H1 (cell line): Measurements from ENCODE around the gene SCPEP1. TPM values are rescaled to one million over a fixed set of nuclear protein-coding genes. Genes with fewer than 3 reads are reported as not detected.

Source experiments
- BACH1 ChIP-seq: IDR thresholded peaks from 2 replicates; pipeline ENCODE4 v1.6.1; 2012; ENCODE audit warnings: low read length, improper control_type of control experiment
- CBX8 ChIP-seq: fragments of 300-800, 300-1000 bp; sonication (generic); IDR thresholded peaks from 2 replicates; pipeline ENCODE4 v1.7.1; 2016; ENCODE audit warnings: low read depth, low read length, borderline replicate concordance
- CHD2 ChIP-seq: IDR thresholded peaks from 2 replicates; pipeline ENCODE4 v1.6.1; 2012; ENCODE audit warnings: low read length, improper control_type of control experiment
- GTF2F1 ChIP-seq: IDR thresholded peaks from 2 replicates; pipeline ENCODE4 v1.6.1; 2012; ENCODE audit warnings: low read depth, low read length, improper control_type of control experiment, borderline replicate concordance
- KDM4A ChIP-seq: IDR thresholded peaks from one replicate; pipeline ENCODE4 v1.7.1; 2012; ENCODE audit warnings: low read depth, mild to moderate bottlenecking, moderate library complexity, low read length, inconsistent platforms; ENCODE audit not compliant: severe bottlenecking
- TBP ChIP-seq: IDR thresholded peaks from 2 replicates; pipeline ENCODE4 v1.6.1; 2011; ENCODE audit warnings: low read depth, low read length, improper control_type of control experiment
- TCF12 ChIP-seq: IDR thresholded peaks from 2 replicates; pipeline ENCODE4 v1.6.1; 2011; ENCODE audit warnings: low read depth, mild to moderate bottlenecking, low read length
- TEAD4 ChIP-seq: IDR thresholded peaks from 2 replicates; pipeline ENCODE4 v1.6.1; 2012; ENCODE audit warnings: low read depth, low read length, inconsistent platforms, mixed read lengths
- polyA plus RNA-seq, 7 experiments: library from polyadenylated mRNA; depleted of rRNA in 3 of 7; stranded (reverse) in 5 of 7; unstranded in 2 of 7; fragments of >200 nt in 5 of 7; fragments of 200-250 nt in 2 of 7; gene quantifications; 1 replicate in 5 of 7; 2 replicates in 1 of 7; 4 replicates in 1 of 7; pipeline versions ENCODE4 v1.2.1 to v1.2.3, GENCODE V29; 2011 to 2013; ENCODE audit warnings: missing spikeins in 2 of 7, mixed read lengths in 2 of 7
- total RNA-seq: library from RNA; stranded (reverse); fragmentation: NEBNext Ultra II Directional; extraction: Animal tissue kit (Norgen Biotek cat#: 25700); gene quantifications from 2 replicates; pipeline ENCODE4 v1.2.1, GENCODE V29; 2021
- TF ChIP-seq, protein P1 (sequence below): fragments of 300-600 bp; sonication (generic); IDR thresholded peaks from 2 replicates; pipeline ENCODE4 v1.7.1; 2012; ENCODE audit warnings: low read length, moderate library complexity, mild to moderate bottlenecking, inconsistent platforms; ENCODE audit not compliant: insufficient replicate concordance
- TF ChIP-seq, protein P2 (sequence below): IDR thresholded peaks from 2 replicates; pipeline ENCODE4 v1.6.1; 2011; ENCODE audit warnings: low read length, improper control_type of control experiment

The SCPEP1 gene
- total and polyA plus RNA-seq, 2 of the 8 experiments (the other 6 are each of a cell fraction or from before 2014, with no cell fraction given), result 30.7 to 52.6 TPM

DNA sequence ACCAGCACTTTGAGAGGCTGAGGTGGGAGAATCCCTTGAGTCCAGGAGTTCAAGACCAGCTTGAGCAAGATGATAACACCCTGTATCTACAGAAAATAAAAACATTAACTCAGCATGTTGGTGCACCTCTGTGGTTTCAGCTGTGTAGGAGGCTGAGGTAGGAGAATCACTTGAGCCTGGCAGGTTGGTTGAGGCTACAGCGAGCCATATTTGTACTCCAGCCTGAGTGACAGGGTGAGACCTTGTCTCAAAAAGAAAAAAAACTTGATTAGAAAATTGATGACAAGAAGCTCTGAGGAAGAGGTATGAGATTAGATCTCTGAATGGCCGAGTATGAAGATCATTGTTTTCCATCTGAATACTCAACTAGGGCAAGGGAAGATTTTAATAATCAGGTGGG is 31.0 kb downstream of the SCPEP1 start (continued):
- TF ChIP-seq, protein P1, sequence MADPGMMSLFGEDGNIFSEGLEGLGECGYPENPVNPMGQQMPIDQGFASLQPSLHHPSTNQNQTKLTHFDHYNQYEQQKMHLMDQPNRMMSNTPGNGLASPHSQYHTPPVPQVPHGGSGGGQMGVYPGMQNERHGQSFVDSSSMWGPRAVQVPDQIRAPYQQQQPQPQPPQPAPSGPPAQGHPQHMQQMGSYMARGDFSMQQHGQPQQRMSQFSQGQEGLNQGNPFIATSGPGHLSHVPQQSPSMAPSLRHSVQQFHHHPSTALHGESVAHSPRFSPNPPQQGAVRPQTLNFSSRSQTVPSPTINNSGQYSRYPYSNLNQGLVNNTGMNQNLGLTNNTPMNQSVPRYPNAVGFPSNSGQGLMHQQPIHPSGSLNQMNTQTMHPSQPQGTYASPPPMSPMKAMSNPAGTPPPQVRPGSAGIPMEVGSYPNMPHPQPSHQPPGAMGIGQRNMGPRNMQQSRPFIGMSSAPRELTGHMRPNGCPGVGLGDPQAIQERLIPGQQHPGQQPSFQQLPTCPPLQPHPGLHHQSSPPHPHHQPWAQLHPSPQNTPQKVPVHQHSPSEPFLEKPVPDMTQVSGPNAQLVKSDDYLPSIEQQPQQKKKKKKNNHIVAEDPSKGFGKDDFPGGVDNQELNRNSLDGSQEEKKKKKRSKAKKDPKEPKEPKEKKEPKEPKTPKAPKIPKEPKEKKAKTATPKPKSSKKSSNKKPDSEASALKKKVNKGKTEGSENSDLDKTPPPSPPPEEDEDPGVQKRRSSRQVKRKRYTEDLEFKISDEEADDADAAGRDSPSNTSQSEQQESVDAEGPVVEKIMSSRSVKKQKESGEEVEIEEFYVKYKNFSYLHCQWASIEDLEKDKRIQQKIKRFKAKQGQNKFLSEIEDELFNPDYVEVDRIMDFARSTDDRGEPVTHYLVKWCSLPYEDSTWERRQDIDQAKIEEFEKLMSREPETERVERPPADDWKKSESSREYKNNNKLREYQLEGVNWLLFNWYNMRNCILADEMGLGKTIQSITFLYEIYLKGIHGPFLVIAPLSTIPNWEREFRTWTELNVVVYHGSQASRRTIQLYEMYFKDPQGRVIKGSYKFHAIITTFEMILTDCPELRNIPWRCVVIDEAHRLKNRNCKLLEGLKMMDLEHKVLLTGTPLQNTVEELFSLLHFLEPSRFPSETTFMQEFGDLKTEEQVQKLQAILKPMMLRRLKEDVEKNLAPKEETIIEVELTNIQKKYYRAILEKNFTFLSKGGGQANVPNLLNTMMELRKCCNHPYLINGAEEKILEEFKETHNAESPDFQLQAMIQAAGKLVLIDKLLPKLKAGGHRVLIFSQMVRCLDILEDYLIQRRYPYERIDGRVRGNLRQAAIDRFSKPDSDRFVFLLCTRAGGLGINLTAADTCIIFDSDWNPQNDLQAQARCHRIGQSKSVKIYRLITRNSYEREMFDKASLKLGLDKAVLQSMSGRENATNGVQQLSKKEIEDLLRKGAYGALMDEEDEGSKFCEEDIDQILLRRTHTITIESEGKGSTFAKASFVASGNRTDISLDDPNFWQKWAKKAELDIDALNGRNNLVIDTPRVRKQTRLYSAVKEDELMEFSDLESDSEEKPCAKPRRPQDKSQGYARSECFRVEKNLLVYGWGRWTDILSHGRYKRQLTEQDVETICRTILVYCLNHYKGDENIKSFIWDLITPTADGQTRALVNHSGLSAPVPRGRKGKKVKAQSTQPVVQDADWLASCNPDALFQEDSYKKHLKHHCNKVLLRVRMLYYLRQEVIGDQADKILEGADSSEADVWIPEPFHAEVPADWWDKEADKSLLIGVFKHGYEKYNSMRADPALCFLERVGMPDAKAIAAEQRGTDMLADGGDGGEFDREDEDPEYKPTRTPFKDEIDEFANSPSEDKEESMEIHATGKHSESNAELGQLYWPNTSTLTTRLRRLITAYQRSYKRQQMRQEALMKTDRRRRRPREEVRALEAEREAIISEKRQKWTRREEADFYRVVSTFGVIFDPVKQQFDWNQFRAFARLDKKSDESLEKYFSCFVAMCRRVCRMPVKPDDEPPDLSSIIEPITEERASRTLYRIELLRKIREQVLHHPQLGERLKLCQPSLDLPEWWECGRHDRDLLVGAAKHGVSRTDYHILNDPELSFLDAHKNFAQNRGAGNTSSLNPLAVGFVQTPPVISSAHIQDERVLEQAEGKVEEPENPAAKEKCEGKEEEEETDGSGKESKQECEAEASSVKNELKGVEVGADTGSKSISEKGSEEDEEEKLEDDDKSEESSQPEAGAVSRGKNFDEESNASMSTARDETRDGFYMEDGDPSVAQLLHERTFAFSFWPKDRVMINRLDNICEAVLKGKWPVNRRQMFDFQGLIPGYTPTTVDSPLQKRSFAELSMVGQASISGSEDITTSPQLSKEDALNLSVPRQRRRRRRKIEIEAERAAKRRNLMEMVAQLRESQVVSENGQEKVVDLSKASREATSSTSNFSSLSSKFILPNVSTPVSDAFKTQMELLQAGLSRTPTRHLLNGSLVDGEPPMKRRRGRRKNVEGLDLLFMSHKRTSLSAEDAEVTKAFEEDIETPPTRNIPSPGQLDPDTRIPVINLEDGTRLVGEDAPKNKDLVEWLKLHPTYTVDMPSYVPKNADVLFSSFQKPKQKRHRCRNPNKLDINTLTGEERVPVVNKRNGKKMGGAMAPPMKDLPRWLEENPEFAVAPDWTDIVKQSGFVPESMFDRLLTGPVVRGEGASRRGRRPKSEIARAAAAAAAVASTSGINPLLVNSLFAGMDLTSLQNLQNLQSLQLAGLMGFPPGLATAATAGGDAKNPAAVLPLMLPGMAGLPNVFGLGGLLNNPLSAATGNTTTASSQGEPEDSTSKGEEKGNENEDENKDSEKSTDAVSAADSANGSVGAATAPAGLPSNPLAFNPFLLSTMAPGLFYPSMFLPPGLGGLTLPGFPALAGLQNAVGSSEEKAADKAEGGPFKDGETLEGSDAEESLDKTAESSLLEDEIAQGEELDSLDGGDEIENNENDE, result no peak
- TF ChIP-seq TBP (no peak), TCF12 (no peak), BACH1 (no peak), KDM4A (no peak), TEAD4 (no peak), CBX8 (no peak), GTF2F1 (no peak), CHD2 (no peak)
- TF ChIP-seq, protein P2, sequence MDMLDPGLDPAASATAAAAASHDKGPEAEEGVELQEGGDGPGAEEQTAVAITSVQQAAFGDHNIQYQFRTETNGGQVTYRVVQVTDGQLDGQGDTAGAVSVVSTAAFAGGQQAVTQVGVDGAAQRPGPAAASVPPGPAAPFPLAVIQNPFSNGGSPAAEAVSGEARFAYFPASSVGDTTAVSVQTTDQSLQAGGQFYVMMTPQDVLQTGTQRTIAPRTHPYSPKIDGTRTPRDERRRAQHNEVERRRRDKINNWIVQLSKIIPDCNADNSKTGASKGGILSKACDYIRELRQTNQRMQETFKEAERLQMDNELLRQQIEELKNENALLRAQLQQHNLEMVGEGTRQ, result no peak
